HCT116 (cell line): Measurements from ENCODE around the gene INSRR. TPM values are rescaled to one million over a fixed set of nuclear protein-coding genes. Genes with fewer than 3 reads are reported as not detected.

Source experiments
- ATAC-seq: fragments of 200-7000 bp; cut with Tn5 transposase; 2 replicates; pipeline ENCODE4 v1.9.1; 2020; ENCODE audit warnings: mild to moderate bottlenecking, moderate library complexity
- BruUV-seq: library from RNA; stranded (reverse); fragments of 400-500 nt; replicated peaks from 2 replicates; lab custom pipeline; 2021; lab: Mats Ljungman, UMichigan
- CTCF ChIA-PET: fragments of 300-600 bp; sonication (Branson Sonifier 250); formaldehyde crosslinking; loops from one replicate; lab custom pipeline; 2021; ENCODE audit warnings: antibody characterized with exemption; lab: Charles Lee
- POLR2A ChIA-PET: fragments of 300-600, 350-600 bp; sonication (Branson Sonifier 250); formaldehyde crosslinking; loops from one replicate; lab custom pipeline; 2021; ENCODE audit warnings: antibody characterized with exemption; lab: Charles Lee
- RAD21 ChIA-PET, 2 experiments: fragments of 300-600 bp; sonication (Branson Sonifier 250); formaldehyde crosslinking; loops; one replicate each; lab custom pipeline; 2023; ENCODE audit warnings: low total read pairs in 2 of 2; ENCODE audit not compliant: uncharacterized antibody in 2 of 2, unreplicated experiment in 2 of 2, low non-redundant PET in 1 of 2; lab: Charles Lee
- DNase-seq: peaks from one replicate; pipeline ENCODE4 v3.0.0-alpha.2; 2010; ENCODE audit warnings: low read depth, low spot score
- H2AFZ ChIP-seq: fragments of 200-600 bp; shearing (Covaris generic), sonication (generic); 2 replicates; pipeline ENCODE4 v1.6.1; 2017; ENCODE audit warnings: low read depth, mixed run types, mixed read lengths, antibody characterized with exemption, low read length; ENCODE audit not compliant: poor library complexity, severe bottlenecking
- H3K27ac ChIP-seq: 2 replicates; pipeline ENCODE4 v1.5.1; 2012; ENCODE audit warnings: low read depth, low read length
- H3K27me3 ChIP-seq: fragments of 200-600 bp; sonication (generic); 2 replicates; pipeline ENCODE4 v1.6.1; 2016; ENCODE audit warnings: mixed run types, low read length, mixed read lengths; ENCODE audit not compliant: insufficient read depth
- H3K36me3 ChIP-seq, 2 experiments: fragments of 200-500 bp in 1 of 2; fragments of 200-600 bp in 1 of 2; sonication (Bioruptor generic) in 1 of 2; sonication (generic) in 1 of 2; 2 replicates each; pipeline versions ENCODE4 v1.5.1 to v1.6.1; 2014 to 2016; ENCODE audit warnings: low read length in 2 of 2, inconsistent platforms in 1 of 2, mixed read lengths in 1 of 2, mixed run types in 1 of 2; ENCODE audit not compliant: insufficient read depth in 2 of 2, control insufficient read depth in 1 of 2
- H3K4me1 ChIP-seq, 2 experiments: fragments of 200-600 bp in 1 of 2; sonication (generic) in 1 of 2; 2 replicates each; pipeline versions ENCODE4 v1.5.1 to v1.6.1; 2012 to 2017; ENCODE audit warnings: low read length in 2 of 2, inconsistent platforms in 1 of 2, mild to moderate bottlenecking in 1 of 2, mixed read lengths in 1 of 2, mixed run types in 1 of 2, moderate library complexity in 1 of 2; ENCODE audit not compliant: insufficient read depth in 2 of 2, control insufficient read depth in 1 of 2
- H3K4me2 ChIP-seq: fragments of 200-600 bp; sonication (generic); 2 replicates; pipeline ENCODE4 v1.6.1; 2017; ENCODE audit warnings: mixed run types, low read length, mixed read lengths
- H3K4me3 ChIP-seq, 2 experiments: fragments of 200-600 bp in 1 of 2; sonication (generic) in 1 of 2; replicated peaks in 1 of 2; 2 replicates each; pipeline ENCODE4 v1.5.1; 2011 to 2016; ENCODE audit warnings: low read length in 2 of 2, control low read depth in 1 of 2, low read depth in 1 of 2, mild to moderate bottlenecking in 1 of 2, mixed read lengths in 1 of 2, mixed run types in 1 of 2
- H3K79me2 ChIP-seq: fragments of 200-600 bp; sonication (generic); 2 replicates; pipeline ENCODE4 v1.6.1; 2017; ENCODE audit warnings: mild to moderate bottlenecking, mixed run types, low read length, moderate library complexity, mixed read lengths; ENCODE audit not compliant: insufficient read depth
- H3K9ac ChIP-seq: fragments of 200-600 bp; sonication (generic); 2 replicates; pipeline ENCODE4 v1.6.1; 2016; ENCODE audit warnings: low read length, mixed read lengths
- H3K9me2 ChIP-seq: fragments of 200-600 bp; sonication (generic), shearing (Covaris generic); 2 replicates; pipeline ENCODE4 v1.6.1; 2017; ENCODE audit warnings: mixed run types, mild to moderate bottlenecking, moderate library complexity; ENCODE audit not compliant: insufficient read depth
- H3K9me3 ChIP-seq, 2 experiments: fragments of 200-500 bp in 1 of 2; fragments of 200-600 bp in 1 of 2; sonication (Bioruptor generic) in 1 of 2; sonication (generic) in 1 of 2; 2 replicates each; pipeline ENCODE4 v1.6.1; 2014 to 2017; ENCODE audit warnings: low read length in 2 of 2, mixed read lengths in 2 of 2, inconsistent platforms in 1 of 2, low read depth in 1 of 2, mild to moderate bottlenecking in 1 of 2, mixed run types in 1 of 2, moderate library complexity in 1 of 2; ENCODE audit not compliant: control insufficient read depth in 1 of 2, insufficient read depth in 1 of 2
- H4K20me1 ChIP-seq: fragments of 200-600 bp; sonication (generic), shearing (Covaris generic); 2 replicates; pipeline ENCODE4 v1.6.1; 2017; ENCODE audit warnings: mixed run types, mild to moderate bottlenecking, moderate library complexity; ENCODE audit not compliant: insufficient read depth
- CBX3 ChIP-seq: IDR thresholded peaks from 2 replicates; pipeline ENCODE4 v1.6.1; 2012; ENCODE audit warnings: low read depth
- CTCF ChIP-seq, 3 experiments: fragments of 200-600 bp in 1 of 3; sonication (generic) in 1 of 3; IDR thresholded peaks in 2 of 3; conservative IDR thresholded peaks in 1 of 3; 2 replicates each; pipeline ENCODE4 v1.5.1; 2012 to 2017; ENCODE audit warnings: low read depth in 2 of 3, low read length in 2 of 3, antibody characterized with exemption in 1 of 3, borderline replicate concordance in 1 of 3, control low read depth in 1 of 3, mild to moderate bottlenecking in 1 of 3, mixed read lengths in 1 of 3, mixed run types in 1 of 3, moderate library complexity in 1 of 3; ENCODE audit not compliant: insufficient read depth in 1 of 3
- ELF1 ChIP-seq: IDR thresholded peaks from 2 replicates; pipeline ENCODE4 v1.6.1; 2012; ENCODE audit warnings: low read depth, borderline replicate concordance
- EZH2phosphoT487 ChIP-seq: fragments of 200-600 bp; IDR thresholded peaks from 2 replicates; pipeline ENCODE4 v1.6.1; 2018; ENCODE audit warnings: antibody characterized with exemption, borderline replicate concordance
- JUND ChIP-seq: IDR thresholded peaks from 2 replicates; pipeline ENCODE4 v1.6.1; 2012
- MAX ChIP-seq: IDR thresholded peaks from 2 replicates; pipeline ENCODE4 v1.6.1; 2012
- POLR2A ChIP-seq: IDR thresholded peaks from 2 replicates; pipeline ENCODE4 v1.7.0; 2011; ENCODE audit warnings: borderline replicate concordance; ENCODE audit not compliant: insufficient read depth, insufficient read length; ENCODE audit errors: extremely low read depth
- POLR2AphosphoS5 ChIP-seq: IDR thresholded peaks from 2 replicates; pipeline ENCODE4 v1.6.1; 2011; ENCODE audit warnings: mild to moderate bottlenecking, low read depth, low read length, moderate library complexity
- RAD21 ChIP-seq: IDR thresholded peaks from 2 replicates; pipeline ENCODE4 v1.6.1; 2012; ENCODE audit warnings: low read depth, mild to moderate bottlenecking
- REST ChIP-seq: IDR thresholded peaks from 2 replicates; pipeline ENCODE4 v1.6.1; 2012; ENCODE audit warnings: low read depth
- SIN3A ChIP-seq: IDR thresholded peaks from 2 replicates; pipeline ENCODE4 v1.6.1; 2012; ENCODE audit warnings: low read depth
- SP1 ChIP-seq: IDR thresholded peaks from 2 replicates; pipeline ENCODE4 v1.6.1; 2012; ENCODE audit warnings: low read depth
- SRF ChIP-seq: IDR thresholded peaks from 2 replicates; pipeline ENCODE4 v1.6.1; 2012; ENCODE audit warnings: low read depth
- TCF7L2 ChIP-seq: IDR thresholded peaks from 2 replicates; pipeline ENCODE4 v1.7.0; 2011; ENCODE audit warnings: borderline replicate concordance, inconsistent platforms; ENCODE audit not compliant: insufficient read depth, insufficient read length; ENCODE audit errors: extremely low read depth
- YY1 ChIP-seq: IDR thresholded peaks from 2 replicates; pipeline ENCODE4 v1.6.1; 2011; ENCODE audit warnings: low read length, low read depth, moderate library complexity, mild to moderate bottlenecking; ENCODE audit not compliant: insufficient replicate concordance; ENCODE audit errors: extremely low read depth
- ZBTB33 ChIP-seq: IDR thresholded peaks from 2 replicates; pipeline ENCODE4 v1.6.1; 2011; ENCODE audit warnings: mild to moderate bottlenecking, low read length, moderate library complexity; ENCODE audit not compliant: insufficient replicate concordance; ENCODE audit errors: extremely low read depth
- ZFX ChIP-seq: fragments of 450-650 bp; IDR thresholded peaks from 2 replicates; pipeline ENCODE4 v1.6.1; 2017
- ZNF274 ChIP-seq: fragments of 200-500 bp; sonication (Bioruptor generic); IDR thresholded peaks from 2 replicates; pipeline ENCODE4 v1.6.1; 2014; ENCODE audit warnings: mild to moderate bottlenecking, low read depth, low read length, inconsistent platforms
- intact Hi-C: fragments of 100-400 bp; cut with micrococcal nuclease; formaldehyde crosslinking; loops from 2 replicates; pipeline ENCODE4 v1.10.0; 2022
- total RNA-seq: library from RNA; stranded (reverse); gene quantifications from one replicate; pipeline ENCODE4 v1.2.1, GENCODE V29; 2021; ENCODE audit not compliant: unreplicated experiment

The INSRR gene
- total RNA-seq, 1 experiment from 2014 or later = not detected

- no peaks in the 10 kb centered on the region for H3K27me3 ChIP-seq
- CTCF ChIA-PET = no interaction called here
- no peak for DNase-seq
- no peaks in the 10 kb centered on the region for H4K20me1 ChIP-seq
- BruUV-seq = no TSS peak
- no peaks in the 10 kb centered on the region for H3K36me3 ChIP-seq
- no peak overlapping the region for H2AFZ ChIP-seq
- no peak overlapping the region for H3K27ac ChIP-seq
- no peak overlapping the region for H3K9ac ChIP-seq
- no peak overlapping the region for H3K4me3 ChIP-seq
- no peaks in the 10 kb centered on the region for H3K9me2 ChIP-seq
- POLR2A ChIA-PET = no interaction called here
- ATAC-seq = no peak
- no peaks in the 10 kb centered on the region for H3K4me1 ChIP-seq
- H3K4me2 ChIP-seq = no peak overlapping the region
- RAD21 ChIA-PET = no interaction called here
- no peak for TF ChIP-seq SIN3A
- TF ChIP-seq RAD21 = no peak
- TF ChIP-seq CBX3 = no peak
- TF ChIP-seq CTCF (IDR thresholded peaks at IDR 0.05 in 2 of 3, conservative IDR thresholded peaks at IDR 0.05 in 1 of 3; ENCODE audit: borderline replicate concordance in 1 of 3, insufficient read depth in 1 of 3, low read depth in 2 of 3, low read length in 2 of 3) = no peak
- no peak for TF ChIP-seq MAX
- no peak for TF ChIP-seq TCF7L2
- TF ChIP-seq JUND = no peak
- no peak for TF ChIP-seq SRF
- TF ChIP-seq ELF1 = no peak
- TF ChIP-seq SP1 = no peak
- TF ChIP-seq POLR2A = no peak
- no peak for TF ChIP-seq REST
- no peak for TF ChIP-seq EZH2phosphoT487
- no peak for TF ChIP-seq POLR2AphosphoS5
- no peak for TF ChIP-seq YY1
- TF ChIP-seq ZFX = no peak
- TF ChIP-seq ZNF274 = no peak
- no peak for TF ChIP-seq ZBTB33
- H3K79me2 ChIP-seq = no peaks in the 10 kb centered on the region
- intact Hi-C loops = no loop called here
- H3K9me3 ChIP-seq = no peaks in the 10 kb centered on the region
These were observed 12.3 kb downstream of the INSRR start for GRCh38 chr1:156846643-156847042.
